GM23338 (cell line): ENCODE data around the gene ARRDC5. TPM values are rescaled to one million over a fixed set of nuclear protein-coding genes. Genes with fewer than 3 reads are reported as not detected.

Experiments used
- ATAC-seq: fragments of 200-7000 bp; cut with Tn5 transposase; 3 replicates; pipeline ENCODE4 v1.9.1; 2020
- DNase-seq: peaks from one replicate; pipeline ENCODE4 v3.0.0-alpha.2; 2015; ENCODE audit warnings: low spot score
- H2AFZ ChIP-seq: fragments of 200-600 bp; sonication (generic); 2 replicates; pipeline ENCODE4 v1.8.0; 2016; ENCODE audit warnings: antibody characterized with exemption, mild to moderate bottlenecking, moderate library complexity
- H3F3A ChIP-seq: fragments of 200-600 bp; sonication (generic); replicated peaks from 2 replicates; pipeline ENCODE4 v1.8.0; 2017; ENCODE audit warnings: antibody characterized with exemption, mixed run types, low read depth
- H3K27ac ChIP-seq: fragments of 200-600 bp; sonication (generic); 2 replicates; pipeline ENCODE4 v1.6.1; 2016; ENCODE audit warnings: low read depth
- H3K27me3 ChIP-seq: fragments of 200-600 bp; sonication (generic); 2 replicates; pipeline ENCODE4 v1.8.0; 2016; ENCODE audit warnings: mild to moderate bottlenecking, mixed run types, moderate library complexity; ENCODE audit not compliant: insufficient read depth
- H3K36me3 ChIP-seq: fragments of 200-600 bp; sonication (generic); 2 replicates; pipeline ENCODE4 v1.8.0; 2016; ENCODE audit warnings: mild to moderate bottlenecking; ENCODE audit not compliant: insufficient read depth
- H3K4me1 ChIP-seq: fragments of 200-600 bp; sonication (generic); 2 replicates; pipeline ENCODE4 v1.8.0; 2016; ENCODE audit warnings: mild to moderate bottlenecking, moderate library complexity; ENCODE audit not compliant: insufficient read depth
- H3K4me2 ChIP-seq: fragments of 200-600 bp; sonication (generic); 2 replicates; pipeline ENCODE4 v1.7.1; 2017; ENCODE audit warnings: mixed run types
- H3K4me3 ChIP-seq: fragments of 200-600 bp; sonication (generic); 2 replicates; pipeline ENCODE4 v1.6.1; 2016; ENCODE audit warnings: mixed run types
- H3K79me2 ChIP-seq: fragments of 200-600 bp; sonication (generic); replicated peaks from 2 replicates; pipeline ENCODE4 v1.8.0; 2017; ENCODE audit warnings: mild to moderate bottlenecking; ENCODE audit not compliant: insufficient read depth
- H3K9me2 ChIP-seq: fragments of 200-600 bp; sonication (generic); 2 replicates; pipeline ENCODE4 v1.8.0; 2017; ENCODE audit not compliant: insufficient read depth
- H4K20me1 ChIP-seq: fragments of 200-600 bp; sonication (generic); replicated peaks from 2 replicates; pipeline ENCODE4 v1.8.0; 2017; ENCODE audit warnings: mild to moderate bottlenecking; ENCODE audit not compliant: insufficient read depth
- H3K27ac Mint-ChIP-seq: 2 replicates; pipeline ENCODE4 v1.8.0; 2020; ENCODE audit warnings: inconsistent platforms, mild to moderate bottlenecking, moderate library complexity, mixed read lengths
- H3K27me3 Mint-ChIP-seq: 3 replicates; pipeline ENCODE4 v1.8.0; 2022; ENCODE audit warnings: low read depth, mild to moderate bottlenecking, moderate library complexity, mixed read lengths, inconsistent platforms; ENCODE audit not compliant: insufficient read depth, poor library complexity
- H3K36me3 Mint-ChIP-seq: 3 replicates; pipeline ENCODE4 v1.8.0; 2021; ENCODE audit warnings: low read depth, mild to moderate bottlenecking, inconsistent platforms, moderate library complexity, mixed read lengths
- H3K4me1 Mint-ChIP-seq: 3 replicates; pipeline ENCODE4 v1.8.0; 2020; ENCODE audit warnings: mild to moderate bottlenecking, inconsistent platforms, mixed read lengths
- H3K4me3 Mint-ChIP-seq: 3 replicates; pipeline ENCODE4 v1.8.0; 2021; ENCODE audit warnings: moderate library complexity, mild to moderate bottlenecking, inconsistent platforms, mixed read lengths
- H3K9me3 Mint-ChIP-seq: 3 replicates; pipeline ENCODE4 v1.8.0; 2020; ENCODE audit warnings: moderate library complexity, mild to moderate bottlenecking, inconsistent platforms, mixed read lengths
- CREB1 ChIP-seq: fragments of 250-450 bp; sonication (Bioruptor Pico); IDR thresholded peaks from 2 replicates; pipeline ENCODE4 v1.5.0; 2020; ENCODE audit warnings: low read depth, mild to moderate bottlenecking, moderate library complexity
- CTCF ChIP-seq, 2 experiments: fragments of 200-600 bp in 1 of 2; sonication (generic) in 1 of 2; conservative IDR thresholded peaks; 2 replicates each; pipeline versions ENCODE4 v1.5.1 to v1.6.1; 2016 to 2017; ENCODE audit warnings: antibody characterized with exemption in 2 of 2, low read depth in 2 of 2, mild to moderate bottlenecking in 2 of 2, moderate library complexity in 1 of 2
- ETS1 ChIP-seq: IDR thresholded peaks from 2 replicates; pipeline ENCODE4 v1.6.1; 2016; ENCODE audit warnings: antibody characterized with exemption
- EZH2 ChIP-seq: fragments of 200-600 bp; sonication (generic); IDR thresholded peaks from one replicate; pipeline ENCODE4 v1.8.0; 2017; ENCODE audit warnings: antibody characterized with exemption, mild to moderate bottlenecking, low read depth; ENCODE audit not compliant: unreplicated experiment
- EZH2phosphoT487 ChIP-seq: fragments of 200-600 bp; sonication (generic); IDR thresholded peaks from one replicate; pipeline ENCODE4 v1.8.1; 2018; ENCODE audit warnings: antibody characterized with exemption; ENCODE audit not compliant: unreplicated experiment
- JUNB ChIP-seq: IDR thresholded peaks from one replicate; pipeline ENCODE4 v1.6.1; 2016; ENCODE audit warnings: antibody characterized with exemption; ENCODE audit not compliant: unreplicated experiment
- NANOG ChIP-seq: IDR thresholded peaks from 2 replicates; pipeline ENCODE4 v1.6.1; 2016; ENCODE audit warnings: antibody characterized with exemption, borderline replicate concordance
- POLR2AphosphoS5 ChIP-seq: IDR thresholded peaks from 2 replicates; pipeline ENCODE4 v1.6.1; 2016; ENCODE audit warnings: antibody characterized with exemption, low read depth
- REST ChIP-seq: IDR thresholded peaks from one replicate; pipeline ENCODE4 v1.6.1; 2018; ENCODE audit warnings: antibody characterized with exemption; ENCODE audit not compliant: unreplicated experiment
- STAT1 ChIP-seq: IDR thresholded peaks from one replicate; pipeline ENCODE4 v1.6.1; 2016; ENCODE audit warnings: antibody characterized with exemption; ENCODE audit not compliant: unreplicated experiment
- ZNF114 ChIP-seq: fragments of 250-450 bp; sonication (Bioruptor Pico); IDR thresholded peaks from 2 replicates; pipeline ENCODE4 v1.5.0; 2020; ENCODE audit warnings: mild to moderate bottlenecking, moderate library complexity
- ZNF331 ChIP-seq: fragments of 250-450 bp; sonication (Bioruptor Pico); IDR thresholded peaks from 2 replicates; pipeline ENCODE4 v1.5.0; 2020; ENCODE audit warnings: low read depth, mild to moderate bottlenecking, moderate library complexity
- ZNF462 ChIP-seq: fragments of 250-450 bp; sonication (Bioruptor Pico); IDR thresholded peaks from 2 replicates; pipeline ENCODE4 v1.5.0; 2020; ENCODE audit warnings: mild to moderate bottlenecking, moderate library complexity
- long read RNA-seq: library from polyadenylated mRNA; unstranded; transcript quantifications from one replicate; pipeline ENCODE4 v2.0.0, GENCODE V29; 2020; ENCODE audit not compliant: unreplicated experiment
- polyA plus RNA-seq: library from polyadenylated mRNA; unstranded; fragments of >200 nt; fragmentation: Nextera tagmentation; extraction: Ambion mirVana; gene quantifications from 2 replicates; pipeline ENCODE4 v1.2.1, GENCODE V29; 2016
- total RNA-seq: library from RNA; depleted of rRNA; stranded (reverse); fragments of >200 nt; shearing (Covaris generic); gene quantifications from 2 replicates; pipeline ENCODE4 v1.2.3, GENCODE V29; 2014; rRNA removed

The ARRDC5 gene
- total RNA-seq (not detected in 2 replicates), polyA plus RNA-seq (not detected in 2 replicates)
- long read RNA-seq = 0 reads

- Histone ChIP-seq H3K4me1 (no peaks in the 10 kb centered on the region), H3K79me2 (no peaks in the 10 kb centered on the region), H3K27ac (no peak within 1 kb of the TSS), H3K4me2 (no peak within 1 kb of the TSS), H3K27me3 (peaks cover 14% of the 10 kb centered on the region; the same call in 1 of the 2 replicates), H3K9me2 (no peaks in the 10 kb centered on the region), H3K4me3 (no peak within 1 kb of the TSS), H4K20me1 (no peaks in the 10 kb centered on the region), H3F3A (0 out of 2 replicates have a peak, but pooled peaks cover under 1% of the 10 kb centered on the region), H3K36me3 (no peaks in the 10 kb centered on the region), H2AFZ (no peak within 1 kb of the TSS)
- Mint-ChIP-seq H3K36me3 (no peaks in the 10 kb centered on the region), H3K4me3 (no peak within 1 kb of the TSS; the same call in 2 of the 3 replicates), H3K27ac (no peak within 1 kb of the TSS), H3K9me3 (no peaks in the 10 kb centered on the region), H3K4me1 (no peaks in the 10 kb centered on the region), H3K27me3 (peaks cover 15% of the 10 kb centered on the region)
- no peak for DNase-seq
- no peak for ATAC-seq
- no peak for TF ChIP-seq ZNF331 (CRISPR knock-in tag)
- TF ChIP-seq CTCF (conservative IDR thresholded peaks at IDR 0.05; ENCODE audit: low read depth in 2 of 2) = no peak
- no peak for TF ChIP-seq EZH2
- no peak for TF ChIP-seq JUNB
- no peak for TF ChIP-seq ZNF114 (CRISPR knock-in tag)
- TF ChIP-seq ETS1 = no peak
- no peak for TF ChIP-seq STAT1
- no peak for TF ChIP-seq ZNF462 (CRISPR knock-in tag)
- no peak for TF ChIP-seq REST
- TF ChIP-seq POLR2AphosphoS5 = no peak
- no peak for TF ChIP-seq NANOG
- no peak for TF ChIP-seq CREB1
- no peak for TF ChIP-seq EZH2phosphoT487
Measured at GRCh38 chr19:4902796-4903195, at the start of gene ARRDC5. TSS of gene ARRDC5 (minus strand) at chr19:4902896. CDS start at chr19:4902825, 71 bp downstream.
